Measurements from ENCODE around the gene ZNF532. TPM values are rescaled to one million over a fixed set of nuclear protein-coding genes. Genes with fewer than 3 reads are reported as not detected.
A peak's percentile ranks its signal among the peaks of the same experiment; 100 is the strongest.

The ZNF532 gene
- total RNA-seq, 1 donor, result 49.6 TPM

DNA sequence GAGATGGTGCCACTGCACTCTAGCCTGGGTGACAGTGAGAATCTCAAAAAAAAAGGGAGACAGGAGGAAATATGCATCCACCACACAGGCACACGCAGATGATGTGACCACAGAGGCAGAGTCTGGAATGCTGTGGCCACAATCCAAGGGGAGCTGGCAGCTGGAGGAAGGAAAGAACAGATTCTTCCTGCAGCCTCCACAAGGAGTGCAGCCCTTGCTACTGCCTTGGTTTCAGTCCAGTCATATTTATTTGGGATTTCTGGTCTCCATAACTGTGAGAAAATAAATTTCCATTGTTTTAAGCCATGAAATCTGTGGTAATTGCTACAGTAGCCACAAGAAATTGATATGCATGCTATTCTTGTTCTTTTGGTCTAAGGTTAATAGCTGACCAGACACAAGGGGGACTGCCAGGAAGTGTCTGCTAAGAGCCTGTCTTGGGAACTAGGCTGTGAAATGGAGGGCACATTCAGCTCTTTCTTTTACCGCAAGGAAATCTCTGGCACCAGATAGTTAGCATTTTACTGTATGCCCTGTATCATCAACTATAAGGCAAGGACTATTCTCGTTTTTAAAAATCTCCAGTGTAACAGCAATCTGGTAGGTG lies 141.9 kb downstream of the ZNF532 start:
- DNase-seq (ENCODE audit: insufficient read length, low spot score, missing footprints), result no peak
- H3K27ac ChIP-seq (ENCODE audit: low read depth, low read length), result peak overlapping the region; percentile 71
- H3K36me3 ChIP-seq (ENCODE audit: insufficient read depth, low read length), result no peaks in the 10 kb centered on the region
- no peak overlapping the region for H2AFZ ChIP-seq (ENCODE audit: low read length)
- TF ChIP-seq, protein P1, sequence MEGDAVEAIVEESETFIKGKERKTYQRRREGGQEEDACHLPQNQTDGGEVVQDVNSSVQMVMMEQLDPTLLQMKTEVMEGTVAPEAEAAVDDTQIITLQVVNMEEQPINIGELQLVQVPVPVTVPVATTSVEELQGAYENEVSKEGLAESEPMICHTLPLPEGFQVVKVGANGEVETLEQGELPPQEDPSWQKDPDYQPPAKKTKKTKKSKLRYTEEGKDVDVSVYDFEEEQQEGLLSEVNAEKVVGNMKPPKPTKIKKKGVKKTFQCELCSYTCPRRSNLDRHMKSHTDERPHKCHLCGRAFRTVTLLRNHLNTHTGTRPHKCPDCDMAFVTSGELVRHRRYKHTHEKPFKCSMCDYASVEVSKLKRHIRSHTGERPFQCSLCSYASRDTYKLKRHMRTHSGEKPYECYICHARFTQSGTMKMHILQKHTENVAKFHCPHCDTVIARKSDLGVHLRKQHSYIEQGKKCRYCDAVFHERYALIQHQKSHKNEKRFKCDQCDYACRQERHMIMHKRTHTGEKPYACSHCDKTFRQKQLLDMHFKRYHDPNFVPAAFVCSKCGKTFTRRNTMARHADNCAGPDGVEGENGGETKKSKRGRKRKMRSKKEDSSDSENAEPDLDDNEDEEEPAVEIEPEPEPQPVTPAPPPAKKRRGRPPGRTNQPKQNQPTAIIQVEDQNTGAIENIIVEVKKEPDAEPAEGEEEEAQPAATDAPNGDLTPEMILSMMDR (IDR thresholded peaks at IDR 0.05; ENCODE audit: extremely low read depth, low read depth, low read length), result no peak
- no peaks in the 10 kb centered on the region for H3K27me3 ChIP-seq (ENCODE audit: insufficient read depth, low read length)
- peaks cover 16% of the 10 kb centered on the region for H3K4me1 ChIP-seq (ENCODE audit: insufficient read depth, low read length)
- H3K79me2 ChIP-seq (ENCODE audit: insufficient read depth, low read length), result no peaks in the 10 kb centered on the region
- no peak overlapping the region for H3K4me3 ChIP-seq (ENCODE audit: insufficient read depth, low read length)
- no peak overlapping the region for H3K4me2 ChIP-seq (ENCODE audit: insufficient read depth, low read length)
- H3K9me3 ChIP-seq (ENCODE audit: low read depth, low read length), result no peaks in the 10 kb centered on the region
- H4K20me1 ChIP-seq (ENCODE audit: insufficient read depth, low read length), result no peaks in the 10 kb centered on the region

DNA sequence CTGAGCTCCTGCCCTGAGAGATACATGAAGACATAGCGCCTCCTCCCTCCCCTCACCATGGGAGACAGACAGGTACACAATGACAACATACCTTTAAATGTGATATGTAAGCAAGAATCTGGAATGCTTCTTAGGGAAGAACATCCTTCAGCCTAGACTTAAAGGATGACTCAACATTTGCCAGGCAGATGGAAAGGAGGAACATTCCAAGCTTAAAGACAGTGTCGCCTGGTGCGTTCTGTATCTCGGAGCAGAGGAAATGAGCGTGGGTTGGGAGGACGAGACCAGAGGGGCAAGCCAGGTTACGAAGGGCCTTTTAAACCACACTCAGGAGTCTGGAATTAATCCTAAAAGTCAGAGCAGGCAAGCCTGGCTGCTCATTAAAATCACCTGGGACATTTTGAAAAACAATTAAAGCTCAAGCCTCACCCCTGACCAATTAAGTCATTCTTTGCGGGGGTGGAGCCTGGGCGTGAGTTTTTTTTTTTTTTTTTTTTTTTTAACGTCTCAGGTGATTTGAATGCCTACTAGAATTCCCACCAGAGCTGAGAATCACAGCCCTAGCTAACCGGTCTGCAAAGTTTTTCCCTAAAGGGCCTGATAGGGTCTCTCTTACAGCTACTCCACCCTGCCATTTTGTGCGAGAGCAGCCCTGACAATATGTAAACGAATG lies 143.8 kb downstream of the ZNF532 start:
- TF ChIP-seq, protein P1 (IDR thresholded peaks at IDR 0.05; ENCODE audit: extremely low read depth, low read depth, low read length), result no peak
- H3K79me2 ChIP-seq (ENCODE audit: insufficient read depth, low read length), result no peaks in the 10 kb centered on the region
- peak overlapping the region; percentile 36 for H3K4me3 ChIP-seq (ENCODE audit: insufficient read depth, low read length)
- no peaks in the 10 kb centered on the region for H3K36me3 ChIP-seq (ENCODE audit: insufficient read depth, low read length)
- no peaks in the 10 kb centered on the region for H3K9me3 ChIP-seq (ENCODE audit: low read depth, low read length)
- peak overlapping the region; percentile 63 for H3K4me2 ChIP-seq (ENCODE audit: insufficient read depth, low read length)
- no peaks in the 10 kb centered on the region for H3K27me3 ChIP-seq (ENCODE audit: insufficient read depth, low read length)
- H4K20me1 ChIP-seq (ENCODE audit: insufficient read depth, low read length), result no peaks in the 10 kb centered on the region
- H3K27ac ChIP-seq (ENCODE audit: low read depth, low read length), result peak overlapping the region; percentile 49
- DNase-seq (ENCODE audit: insufficient read length, low spot score, missing footprints), result peak; percentile 83
- H3K4me1 ChIP-seq (ENCODE audit: insufficient read depth, low read length), result peaks cover 16% of the 10 kb centered on the region
- H2AFZ ChIP-seq (ENCODE audit: low read length), result peak overlapping the region; percentile 71

DNA sequence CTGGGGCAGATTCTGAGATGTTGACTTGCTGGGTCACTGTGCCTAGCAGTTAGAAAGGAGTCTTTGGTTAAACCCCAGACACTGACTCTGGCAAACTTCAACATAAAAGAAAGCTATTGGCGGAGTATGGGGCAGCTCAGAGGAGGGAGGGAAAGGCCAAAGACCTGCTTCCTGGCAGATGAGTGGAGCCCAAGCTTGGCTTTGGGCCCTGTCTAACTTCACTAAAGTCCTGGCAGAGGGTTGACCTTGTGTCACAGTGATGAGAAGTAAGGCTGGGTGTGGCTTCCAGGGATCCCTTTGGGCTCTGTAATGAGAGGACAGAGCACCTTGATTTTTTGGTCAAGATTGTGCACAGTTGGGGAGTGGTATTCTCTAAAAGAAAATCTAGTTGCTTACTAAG lies 145.2 kb downstream of the ZNF532 start:
- no peaks in the 10 kb centered on the region for H3K9me3 ChIP-seq (ENCODE audit: low read depth, low read length)
- H3K36me3 ChIP-seq (ENCODE audit: insufficient read depth, low read length), result no peaks in the 10 kb centered on the region
- H3K79me2 ChIP-seq (ENCODE audit: insufficient read depth, low read length), result no peaks in the 10 kb centered on the region
- H3K27me3 ChIP-seq (ENCODE audit: insufficient read depth, low read length), result no peaks in the 10 kb centered on the region
- no peak overlapping the region for H3K4me3 ChIP-seq (ENCODE audit: insufficient read depth, low read length)
- TF ChIP-seq, protein P1 (IDR thresholded peaks at IDR 0.05; ENCODE audit: extremely low read depth, low read depth, low read length), result no peak
- no peak overlapping the region for H3K27ac ChIP-seq (ENCODE audit: low read depth, low read length)
- H2AFZ ChIP-seq (ENCODE audit: low read length), result no peak overlapping the region
- H4K20me1 ChIP-seq (ENCODE audit: insufficient read depth, low read length), result no peaks in the 10 kb centered on the region
- H3K4me2 ChIP-seq (ENCODE audit: insufficient read depth, low read length), result no peak overlapping the region
- H3K4me1 ChIP-seq (ENCODE audit: insufficient read depth, low read length), result peaks cover 16% of the 10 kb centered on the region
- DNase-seq (ENCODE audit: insufficient read length, low spot score, missing footprints), result no peak

DNA sequence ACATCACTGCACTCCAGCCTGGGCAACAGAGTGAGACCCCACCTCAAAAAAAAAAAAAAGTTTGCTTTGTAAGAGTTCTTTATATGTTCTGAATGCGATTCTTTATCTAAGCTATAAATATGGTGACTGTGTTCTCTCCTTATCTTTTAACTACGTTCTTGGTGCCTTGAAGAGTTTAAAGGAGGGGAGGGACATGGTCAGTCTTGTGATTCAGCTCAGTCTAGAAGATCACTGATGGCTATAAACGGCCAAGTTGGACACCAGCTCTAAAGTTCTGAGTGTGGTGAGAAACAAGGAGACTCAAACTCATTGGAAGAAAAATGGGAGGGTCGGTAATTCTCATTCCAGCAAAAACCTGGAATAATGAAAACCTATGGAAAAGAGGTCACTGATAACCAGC lies 146.6 kb downstream of the ZNF532 start:
- H3K79me2 ChIP-seq (ENCODE audit: insufficient read depth, low read length), result no peaks in the 10 kb centered on the region
- DNase-seq (ENCODE audit: insufficient read length, low spot score, missing footprints), result no peak
- no peaks in the 10 kb centered on the region for H3K36me3 ChIP-seq (ENCODE audit: insufficient read depth, low read length)
- no peaks in the 10 kb centered on the region for H3K27me3 ChIP-seq (ENCODE audit: insufficient read depth, low read length)
- H4K20me1 ChIP-seq (ENCODE audit: insufficient read depth, low read length), result no peaks in the 10 kb centered on the region
- no peak overlapping the region for H2AFZ ChIP-seq (ENCODE audit: low read length)
- TF ChIP-seq, protein P1 (IDR thresholded peaks at IDR 0.05; ENCODE audit: extremely low read depth, low read depth, low read length), result no peak
- no peaks in the 10 kb centered on the region for H3K9me3 ChIP-seq (ENCODE audit: low read depth, low read length)
- H3K4me2 ChIP-seq (ENCODE audit: insufficient read depth, low read length), result no peak overlapping the region
- H3K4me1 ChIP-seq (ENCODE audit: insufficient read depth, low read length), result peaks cover 7% of the 10 kb centered on the region
- H3K4me3 ChIP-seq (ENCODE audit: insufficient read depth, low read length), result no peak overlapping the region
- H3K27ac ChIP-seq (ENCODE audit: low read depth, low read length), result no peak overlapping the region

Data from osteoblast (primary cell).